Transverse colon (tissue), 4 donors: ENCODE measurements around the gene RETREG3.

Experiments used
- CTCF ChIP-seq, 5 experiments: fragments of 200-600 bp in 3 of 5; fragments of 450-650 bp in 2 of 5; sonication (generic) in 3 of 5; IDR thresholded peaks; 1 replicate in 2 of 5; 2 replicates in 3 of 5; pipeline ENCODE4 v1.5.1; 2016 to 2017; ENCODE audit warnings: antibody characterized with exemption in 5 of 5, inconsistent platforms in 3 of 5, mild to moderate bottlenecking in 2 of 5, moderate library complexity in 1 of 5
- POLR2A ChIP-seq: fragments of 450-650 bp; IDR thresholded peaks from one replicate; pipeline ENCODE4 v1.6.1; 2016; ENCODE audit warnings: antibody characterized with exemption, mild to moderate bottlenecking, moderate library complexity
- POLR2AphosphoS5 ChIP-seq, 3 donors: sonication (generic); formaldehyde crosslinking; IDR thresholded peaks; one replicate each; pipeline ENCODE4 v1.6.1; 2016; ENCODE audit warnings: antibody characterized with exemption in 3 of 3

GRCh38 chr17:42573095-42573494, 36.1 kb downstream of the RETREG3 start:
- TF ChIP-seq CTCF (IDR thresholded peaks at IDR 0.05) (no peak), POLR2A (no peak), POLR2AphosphoS5 (IDR thresholded peaks at IDR 0.05) (no peak)
